NCI-H1048 (cell line): ENCODE results near the gene PDZK1IP1.

Experiments used
- DNase-seq: peaks from one replicate; lab custom pipeline; 2025; lab: John Stamatoyannopoulos, UW

The PDZK1IP1 gene

DNA sequence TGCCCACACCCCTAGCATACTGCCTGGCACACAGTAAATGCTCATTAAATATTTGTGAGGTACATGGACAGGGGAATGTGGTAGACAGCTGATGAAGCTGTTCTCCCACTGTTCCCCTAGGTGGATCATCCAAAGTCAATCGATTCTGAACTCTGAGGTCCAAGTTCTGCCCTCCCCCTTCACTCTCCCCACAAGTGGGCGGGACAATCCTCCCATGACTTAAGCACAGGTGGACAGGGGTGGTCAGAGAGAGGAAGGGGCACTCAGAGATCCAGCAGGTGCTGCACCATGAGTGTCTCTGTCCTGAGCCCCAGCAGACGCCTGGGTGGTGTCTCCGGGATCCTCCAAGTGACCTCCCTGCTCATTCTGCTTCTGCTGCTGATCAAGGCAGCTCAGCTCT is 52.6 kb downstream of the PDZK1IP1 start, which contains the start of gene CYP4A22:
Gene CYP4A22 (plus strand): TSS at position 244 of the 400 bp plus-strand sequence. CDS start 45 bp downstream, at position 289.
- no peak for DNase-seq
